Measurements from ENCODE around the gene ADAMTS20. TPM values are rescaled to one million over a fixed set of nuclear protein-coding genes. Genes with fewer than 3 reads are reported as not detected.

The ADAMTS20 gene
- total and polyA plus RNA-seq, 4 experiments from 2014 or later, result not detected

Other genes starting within 250 kb of the ADAMTS20 start
- 10 to 100 TPM; 25.5 to 25.6 TPM for gene PUS7L, start 206.6 kb upstream of the ADAMTS20 start, total RNA-seq
- gene PUS7L, start 206.6 kb upstream of the ADAMTS20 start, polyA plus RNA-seq, result 10 to 100 TPM; 25.4 to 26.8 TPM
- 10 to 100 TPM; 64.0 to 73.1 TPM for gene IRAK4, start 206.7 kb upstream of the ADAMTS20 start, total RNA-seq
- 10 to 100 TPM; 31.3 to 35.9 TPM for gene IRAK4, start 206.7 kb upstream of the ADAMTS20 start, polyA plus RNA-seq